ENCODE data around the gene LANCL3. TPM values are rescaled to one million over a fixed set of nuclear protein-coding genes. Genes with fewer than 3 reads are reported as not detected.
"Not testable (repeated sequence)": the region's sequence is repeated elsewhere in the genome, so short reads cannot be mapped to it uniquely, and the experiment has no call there.

The LANCL3 gene
- polyA plus RNA-seq, 4 donors: 0.14 to 0.22 (median 0.17) TPM

- no peak for DNase-seq (ENCODE audit: low read depth in 4 of 4, low spot score in 2 of 4)
Observed at GRCh38 chrX:37609727-37610126, 38.3 kb downstream of the LANCL3 start.

DNA sequence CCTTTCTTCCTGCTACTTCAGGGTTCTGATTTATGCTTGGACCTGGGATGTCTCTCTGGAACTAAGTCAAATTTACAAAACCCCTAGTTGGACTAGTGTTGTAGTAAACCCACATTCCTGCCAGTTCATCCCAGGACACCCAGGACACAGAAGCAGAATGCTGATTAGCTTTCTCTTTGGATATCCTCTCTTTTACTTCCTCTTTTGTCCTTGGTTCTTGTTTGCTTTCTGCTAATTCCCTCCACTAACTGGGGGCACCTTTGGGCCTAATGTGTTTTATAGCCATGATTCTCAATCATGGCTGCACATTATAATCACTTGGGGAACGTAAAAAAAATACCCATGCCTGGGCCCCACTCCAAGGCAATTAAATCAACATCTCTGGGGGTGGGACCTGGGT, 42.5 kb downstream of the LANCL3 start:
- no peak for DNase-seq (ENCODE audit: low read depth in 4 of 4, low spot score in 2 of 4)

DNA sequence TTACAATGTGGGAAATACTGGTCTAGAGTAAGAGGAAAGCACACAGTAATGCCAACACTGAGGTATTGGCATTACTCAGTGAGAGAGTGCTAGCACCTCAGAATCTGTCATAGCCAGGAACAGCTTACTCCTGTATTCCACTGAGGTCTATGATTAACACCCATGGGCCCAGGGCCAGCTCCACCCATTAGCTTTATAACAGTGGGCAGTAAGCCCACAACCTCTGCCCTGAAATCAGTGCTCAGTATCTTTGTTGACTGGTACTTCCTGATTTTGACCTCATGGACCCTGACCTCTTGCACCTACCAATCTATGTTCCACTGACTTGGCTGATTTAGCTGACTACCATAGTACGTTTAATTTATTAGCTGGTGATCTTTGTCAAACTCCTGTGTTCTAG, 56.1 kb downstream of the LANCL3 start:
- DNase-seq (ENCODE audit: low read depth in 4 of 4, low spot score in 2 of 4): no peak

DNA sequence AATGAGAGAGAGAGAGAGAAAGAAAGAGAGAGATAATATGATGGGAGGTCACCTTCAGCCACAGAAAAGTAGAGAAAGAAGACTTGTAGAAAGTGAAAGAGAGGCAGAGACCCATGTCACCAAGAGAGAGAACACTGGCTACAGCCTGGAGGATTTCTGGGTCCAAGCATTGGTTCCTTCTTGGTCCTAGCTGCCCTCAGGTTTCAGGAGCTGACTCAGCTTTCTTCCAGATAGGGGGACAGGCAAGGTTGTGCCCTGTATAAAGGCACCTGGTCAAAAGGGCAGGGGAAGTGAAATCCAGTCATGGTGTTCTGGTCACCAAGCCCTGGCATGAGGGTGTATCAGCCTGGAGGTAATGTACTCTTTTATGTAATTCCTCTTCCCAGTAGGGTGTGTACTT, 66.6 kb downstream of the LANCL3 start:
- no peak for DNase-seq (ENCODE audit: low read depth in 4 of 4, low spot score in 2 of 4)

- DNase-seq (ENCODE audit: low read depth in 4 of 4, low spot score in 2 of 4): no peak
Observed at GRCh38 chrX:37640142-37640541, 68.7 kb downstream of the LANCL3 start.

DNA sequence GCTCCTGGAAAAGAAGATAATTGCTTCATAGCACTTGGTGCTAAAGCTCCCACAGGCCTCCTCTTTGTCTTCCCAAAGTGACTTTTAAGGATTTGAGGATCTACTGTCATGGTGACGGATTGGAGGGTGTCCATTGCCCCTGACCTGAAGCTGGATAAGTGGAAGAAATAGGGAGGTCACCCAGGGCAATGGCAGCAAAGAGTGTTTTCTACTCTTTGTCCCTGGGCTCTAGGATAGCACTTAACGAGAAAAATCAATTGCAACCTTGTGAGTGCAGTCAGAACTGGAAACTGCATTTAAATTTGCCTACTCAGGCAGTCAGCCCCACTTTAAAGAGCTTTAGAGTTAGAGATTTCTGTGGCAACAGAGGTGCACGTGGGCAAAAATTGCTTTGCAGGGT, 70.4 kb downstream of the LANCL3 start:
- no peak for DNase-seq (ENCODE audit: low read depth in 4 of 4, low spot score in 2 of 4)

DNA sequence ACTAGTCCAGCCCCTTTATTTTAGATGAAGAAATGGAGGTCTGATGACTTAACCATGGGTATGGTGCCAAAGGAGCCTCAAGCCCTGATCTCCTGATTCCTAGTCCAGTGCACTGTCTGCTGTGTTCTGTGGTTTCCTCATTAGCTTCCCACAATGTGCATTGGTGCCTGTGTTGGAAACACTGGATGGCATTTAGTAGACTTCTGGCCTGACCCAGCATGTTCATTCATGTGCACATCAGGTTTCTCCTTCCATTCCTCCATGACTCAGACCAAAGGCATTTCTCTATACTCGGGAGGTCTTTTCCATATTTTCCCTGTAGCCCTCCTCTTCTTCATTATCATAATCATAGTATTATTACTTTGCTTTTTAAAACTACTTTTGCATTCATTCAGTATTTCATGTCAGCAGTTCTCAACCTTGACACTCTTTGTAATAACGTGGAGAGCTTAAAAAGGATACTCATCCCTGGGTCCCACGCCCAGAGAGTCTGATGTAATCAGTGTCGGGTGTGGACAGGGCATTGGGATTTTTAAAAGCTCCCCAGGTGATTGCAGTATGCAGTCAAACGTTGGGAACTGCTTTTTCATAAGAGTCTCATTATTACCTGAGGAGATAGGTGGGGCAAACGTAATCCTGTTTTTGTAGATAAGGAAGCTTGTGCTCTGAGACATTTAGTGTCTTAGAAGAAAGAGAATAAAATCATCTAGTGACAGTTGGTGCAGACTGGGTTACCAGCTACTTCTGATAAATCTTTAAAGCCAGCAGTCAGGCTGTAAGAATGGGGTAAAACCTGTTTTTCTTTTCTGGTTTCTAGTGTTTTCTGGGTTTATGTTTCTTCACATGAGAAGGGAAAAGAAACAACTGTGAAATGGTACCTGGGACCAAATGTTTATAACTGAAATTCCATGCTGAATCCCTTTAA, 73.2 kb downstream of the LANCL3 start:
- DNase-seq (ENCODE audit: low read depth in 4 of 4, low spot score in 2 of 4): no peak

DNA sequence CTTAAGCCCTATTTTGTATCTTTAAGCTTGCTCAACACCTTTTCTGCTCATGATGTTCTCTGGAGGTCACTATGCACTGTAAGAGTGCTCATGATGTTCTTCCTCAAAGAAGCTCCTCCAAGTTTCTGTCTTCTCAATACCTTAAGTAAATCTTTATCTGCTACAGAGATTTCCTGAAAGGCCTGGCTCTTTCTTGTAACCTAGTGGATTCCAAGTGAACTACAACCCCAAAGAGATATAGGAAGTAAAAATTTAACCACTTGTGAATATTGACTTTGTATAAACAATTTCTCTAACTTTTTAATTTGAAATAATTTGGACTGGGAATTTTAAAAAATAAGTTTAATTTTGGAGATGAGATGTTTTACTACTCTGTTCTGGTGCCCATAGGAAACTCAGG, 74.8 kb downstream of the LANCL3 start:
- no peak for DNase-seq (ENCODE audit: low read depth in 4 of 4, low spot score in 2 of 4)

DNA sequence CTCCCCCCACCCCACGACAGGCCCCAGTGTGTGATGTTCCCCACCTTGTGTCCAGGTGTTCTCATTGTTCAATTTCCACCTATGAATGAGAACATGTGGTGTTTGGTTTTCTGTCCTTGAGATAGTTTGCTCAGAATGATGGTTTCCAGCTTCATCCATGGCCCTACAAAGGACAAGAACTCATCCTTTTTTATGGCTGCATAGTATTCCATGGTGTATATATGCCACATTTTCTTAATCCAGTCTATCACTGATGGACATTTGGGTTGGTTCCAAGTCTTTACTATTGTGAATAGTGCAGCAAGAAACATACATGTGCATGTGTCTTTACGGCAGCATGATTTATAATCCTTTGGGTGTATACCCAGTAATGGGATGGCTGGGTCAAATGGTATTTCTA, 79.4 kb downstream of the LANCL3 start:
- DNase-seq (ENCODE audit: low read depth in 4 of 4, low spot score in 2 of 4): not testable (repeated sequence)

GRCh38 chrX:37651921-37652452, 80.5 kb downstream of the LANCL3 start:
- no peak for DNase-seq (ENCODE audit: low read depth in 4 of 4, low spot score in 2 of 4)

DNA sequence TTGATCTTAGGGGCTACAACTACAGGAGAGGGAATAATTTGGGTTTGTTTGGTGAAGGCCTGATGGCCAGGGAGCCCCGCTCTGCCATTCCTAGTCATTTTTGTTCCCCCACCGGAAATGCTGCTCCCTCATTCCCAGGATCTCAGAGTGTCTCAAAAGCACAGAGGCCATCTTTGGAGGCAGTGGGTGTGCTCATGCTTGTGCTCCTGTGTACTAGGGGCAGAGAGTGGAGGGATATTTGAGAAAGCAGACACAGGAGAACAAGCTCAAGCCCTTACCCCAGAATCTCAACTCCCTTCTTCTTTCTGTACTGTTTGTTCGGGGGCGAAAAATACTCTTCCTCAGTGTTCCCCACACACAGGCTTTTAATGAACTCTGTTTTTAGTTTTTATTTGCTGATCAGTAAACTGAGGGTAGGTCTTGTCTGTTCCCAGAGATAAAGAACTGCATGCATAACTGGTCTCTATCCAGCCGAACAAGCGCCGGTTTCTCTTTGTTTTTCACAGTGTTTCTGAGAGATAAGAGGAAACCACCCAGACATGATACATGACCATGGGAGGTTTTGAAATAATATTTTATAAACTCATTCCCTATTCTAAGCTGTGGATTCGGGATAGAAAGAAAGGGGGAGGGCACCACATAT, 81.2 kb downstream of the LANCL3 start:
- DNase-seq (ENCODE audit: low read depth in 4 of 4, low spot score in 2 of 4): no peak

- no peak for DNase-seq (ENCODE audit: low read depth in 4 of 4, low spot score in 2 of 4)
Observed at GRCh38 chrX:37653397-37654085, 82.1 kb downstream of the LANCL3 start.

DNA sequence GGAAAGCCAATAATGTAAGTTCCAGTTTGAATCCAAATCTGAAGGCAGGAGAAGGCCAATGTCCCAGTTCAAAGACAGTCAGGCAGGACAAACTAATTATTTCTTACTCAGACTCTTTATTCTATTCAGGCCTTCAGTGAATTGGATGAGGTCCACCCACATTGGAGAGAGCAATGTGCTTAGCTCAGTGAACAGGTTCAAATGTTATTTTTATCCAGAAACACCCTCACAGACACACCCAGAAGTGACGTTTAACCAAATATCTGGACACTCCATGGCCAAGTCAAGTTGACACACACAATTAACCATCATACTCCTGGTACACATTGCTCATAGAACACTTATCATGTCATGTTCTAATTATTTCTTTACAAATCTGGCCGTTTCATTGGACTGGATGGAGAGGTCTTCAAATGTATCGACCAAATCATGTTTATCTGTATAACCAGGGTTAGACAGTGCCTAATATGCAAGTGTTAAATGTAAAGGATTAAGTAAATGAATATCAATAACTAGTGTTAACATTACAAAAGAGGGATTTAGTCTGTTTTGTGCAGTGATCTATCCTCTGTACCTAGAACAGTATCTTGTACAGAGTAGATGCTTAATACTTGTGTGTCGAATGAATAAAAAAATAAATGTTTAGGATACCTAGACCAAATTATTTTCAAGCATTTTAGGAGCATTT, 87.0 kb downstream of the LANCL3 start:
- no peak for DNase-seq (ENCODE audit: low read depth in 4 of 4, low spot score in 2 of 4)

DNA sequence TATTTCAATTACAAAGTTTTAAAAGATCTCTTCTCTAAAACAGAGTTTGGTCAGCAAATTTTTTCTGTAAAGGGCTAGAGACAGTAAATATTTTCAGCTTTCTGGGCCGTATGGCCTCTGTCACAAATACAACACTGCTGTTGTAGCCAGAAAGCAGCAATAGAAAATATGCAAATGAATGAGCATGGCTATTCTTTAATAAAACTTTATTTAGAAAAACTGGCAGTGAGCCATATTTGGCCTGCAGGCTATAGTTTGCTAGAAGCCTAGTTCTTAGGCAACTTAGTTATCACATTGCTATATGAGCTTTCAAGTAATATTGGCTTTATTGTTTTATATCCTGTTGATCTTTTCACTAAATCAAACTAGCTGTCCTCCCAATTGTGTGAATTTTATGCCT, 87.6 kb downstream of the LANCL3 start:
- no peak for DNase-seq (ENCODE audit: low read depth in 4 of 4, low spot score in 2 of 4)

- DNase-seq (ENCODE audit: low read depth in 4 of 4, low spot score in 2 of 4): no peak
Observed at GRCh38 chrX:37662181-37662580, 90.7 kb downstream of the LANCL3 start.

DNA sequence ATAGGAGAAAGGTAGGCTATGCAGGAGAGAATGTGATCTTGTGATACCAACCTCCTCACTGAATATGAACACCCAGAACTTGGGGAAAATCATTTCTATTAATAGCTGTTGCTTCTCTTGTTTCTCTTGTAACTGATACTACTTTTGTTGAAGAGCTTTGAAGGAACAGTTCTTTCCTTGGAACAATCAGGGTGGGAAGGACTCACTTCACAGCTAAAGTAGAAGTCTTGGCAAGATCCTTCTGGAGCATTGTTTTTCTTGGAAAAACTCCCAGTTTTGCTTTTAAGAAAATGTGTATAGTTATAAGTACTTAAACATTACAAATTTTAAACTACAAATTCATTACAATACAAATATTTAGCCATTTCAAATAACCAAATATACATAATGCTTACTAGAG, 95.1 kb downstream of the LANCL3 start:
- DNase-seq (ENCODE audit: low read depth in 4 of 4, low spot score in 2 of 4): no peak

GRCh38 chrX:37667141-37667540, 95.7 kb downstream of the LANCL3 start:
- no peak for DNase-seq (ENCODE audit: low read depth in 4 of 4, low spot score in 2 of 4)

DNA sequence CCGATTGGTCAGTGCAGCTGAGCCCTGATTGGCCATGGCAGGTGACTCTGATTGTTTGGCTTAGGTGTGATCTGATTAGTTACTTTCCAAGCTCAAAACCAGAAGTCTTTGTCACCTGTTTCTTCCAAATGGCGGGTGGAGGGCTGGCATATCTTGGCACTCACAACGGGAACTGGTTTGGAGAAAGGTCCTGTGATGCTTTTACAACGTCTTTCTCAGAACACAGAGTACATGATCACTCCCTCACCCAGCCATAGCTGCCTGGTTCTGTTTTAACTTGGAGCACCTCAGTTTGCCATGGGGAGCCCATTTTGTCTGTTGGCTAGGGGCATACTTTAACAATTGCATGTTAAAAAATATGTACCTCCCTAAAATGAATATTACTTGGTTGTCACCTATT, 101.1 kb downstream of the LANCL3 start:
- no peak for DNase-seq (ENCODE audit: low read depth in 4 of 4, low spot score in 2 of 4)

GRCh38 chrX:37676811-37677210, 105.3 kb downstream of the LANCL3 start:
- DNase-seq (ENCODE audit: low read depth in 4 of 4, low spot score in 2 of 4): no peak

- no peak for DNase-seq (ENCODE audit: low read depth in 4 of 4, low spot score in 2 of 4)
Observed at GRCh38 chrX:37677243-37677642, 105.8 kb downstream of the LANCL3 start.

DNA sequence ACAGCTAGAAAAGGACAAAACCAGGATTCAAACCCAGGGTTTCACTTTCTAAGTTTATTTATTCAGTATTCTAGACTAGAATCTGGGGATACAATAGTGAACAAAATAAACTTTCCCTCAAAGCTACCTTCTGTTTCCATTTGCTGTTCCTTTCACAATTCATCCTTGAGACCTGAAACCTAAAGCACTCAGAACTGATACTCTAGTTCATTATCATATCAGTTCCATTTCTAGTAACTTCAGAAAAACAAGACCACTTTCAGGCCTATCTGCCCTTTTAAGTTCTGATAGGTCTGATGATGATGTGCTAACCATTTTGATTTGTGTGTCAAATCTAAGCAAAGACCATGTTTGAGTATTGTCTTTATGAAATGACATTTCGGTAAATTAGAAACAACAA, 106.3 kb downstream of the LANCL3 start:
- DNase-seq (ENCODE audit: low read depth in 4 of 4, low spot score in 2 of 4): no peak

All from left renal cortex interstitium (tissue), 4 donors.